Loucy (cell line): ENCODE results near the gene MYOM3.

ENCODE experiments used
- EZH2phosphoT487 ChIP-seq: fragments of 200-600 bp; IDR thresholded peaks from 2 replicates; pipeline ENCODE4 v1.6.1; 2018; ENCODE audit warnings: antibody characterized with exemption, mild to moderate bottlenecking, moderate library complexity, borderline replicate concordance
- TF ChIP-seq, protein P1 (sequence below): fragments of 200-600 bp; sonication (generic); conservative IDR thresholded peaks from 2 replicates; pipeline ENCODE4 v1.5.1; 2014; ENCODE audit warnings: mild to moderate bottlenecking, antibody characterized with exemption, low read length

DNA sequence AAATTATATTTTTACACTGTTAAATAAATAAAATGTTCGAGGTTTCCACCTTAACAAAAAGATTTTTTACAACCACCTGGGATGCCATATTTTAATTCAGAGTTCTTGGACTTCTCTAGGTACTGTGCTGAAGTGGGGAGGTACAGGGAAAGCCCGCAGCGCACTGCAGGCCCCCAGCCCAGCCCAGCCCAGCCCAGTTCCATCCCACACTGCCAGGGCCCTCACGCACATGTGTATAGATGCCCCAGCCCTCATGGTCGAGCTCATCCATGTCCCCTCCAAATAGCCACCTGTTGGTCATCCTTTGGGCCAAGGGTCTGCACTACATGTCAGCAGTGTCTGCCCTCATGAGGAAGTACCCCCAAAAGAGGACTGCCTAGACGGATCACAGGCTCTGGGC lies 11.7 kb upstream of the MYOM3 start:
- TF ChIP-seq, protein P1, sequence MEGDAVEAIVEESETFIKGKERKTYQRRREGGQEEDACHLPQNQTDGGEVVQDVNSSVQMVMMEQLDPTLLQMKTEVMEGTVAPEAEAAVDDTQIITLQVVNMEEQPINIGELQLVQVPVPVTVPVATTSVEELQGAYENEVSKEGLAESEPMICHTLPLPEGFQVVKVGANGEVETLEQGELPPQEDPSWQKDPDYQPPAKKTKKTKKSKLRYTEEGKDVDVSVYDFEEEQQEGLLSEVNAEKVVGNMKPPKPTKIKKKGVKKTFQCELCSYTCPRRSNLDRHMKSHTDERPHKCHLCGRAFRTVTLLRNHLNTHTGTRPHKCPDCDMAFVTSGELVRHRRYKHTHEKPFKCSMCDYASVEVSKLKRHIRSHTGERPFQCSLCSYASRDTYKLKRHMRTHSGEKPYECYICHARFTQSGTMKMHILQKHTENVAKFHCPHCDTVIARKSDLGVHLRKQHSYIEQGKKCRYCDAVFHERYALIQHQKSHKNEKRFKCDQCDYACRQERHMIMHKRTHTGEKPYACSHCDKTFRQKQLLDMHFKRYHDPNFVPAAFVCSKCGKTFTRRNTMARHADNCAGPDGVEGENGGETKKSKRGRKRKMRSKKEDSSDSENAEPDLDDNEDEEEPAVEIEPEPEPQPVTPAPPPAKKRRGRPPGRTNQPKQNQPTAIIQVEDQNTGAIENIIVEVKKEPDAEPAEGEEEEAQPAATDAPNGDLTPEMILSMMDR = no peak
- no peak for TF ChIP-seq EZH2phosphoT487
